Measurements from ENCODE around the gene LRMDA.

Gene LRMDA

DNA sequence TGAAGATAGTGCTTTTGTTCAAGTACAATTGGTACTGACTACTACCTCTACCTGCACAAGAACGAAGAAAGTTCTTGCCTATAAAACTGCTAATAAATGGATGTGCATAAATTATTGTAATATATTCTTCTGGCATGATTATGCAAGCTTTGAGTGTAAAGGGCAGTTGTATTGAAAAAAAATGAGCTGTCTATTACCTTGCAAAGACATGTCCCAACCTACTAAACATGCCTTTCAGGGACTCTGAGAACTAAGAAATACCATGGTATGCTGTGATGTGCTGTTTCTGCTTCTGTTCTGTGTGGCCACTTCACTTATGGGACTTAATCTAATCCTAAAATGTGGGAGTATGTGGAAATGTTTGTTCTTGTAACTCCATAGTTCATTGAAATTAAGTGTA is 1083.4 kb downstream of the LRMDA start:
- TF ChIP-seq, protein P1, sequence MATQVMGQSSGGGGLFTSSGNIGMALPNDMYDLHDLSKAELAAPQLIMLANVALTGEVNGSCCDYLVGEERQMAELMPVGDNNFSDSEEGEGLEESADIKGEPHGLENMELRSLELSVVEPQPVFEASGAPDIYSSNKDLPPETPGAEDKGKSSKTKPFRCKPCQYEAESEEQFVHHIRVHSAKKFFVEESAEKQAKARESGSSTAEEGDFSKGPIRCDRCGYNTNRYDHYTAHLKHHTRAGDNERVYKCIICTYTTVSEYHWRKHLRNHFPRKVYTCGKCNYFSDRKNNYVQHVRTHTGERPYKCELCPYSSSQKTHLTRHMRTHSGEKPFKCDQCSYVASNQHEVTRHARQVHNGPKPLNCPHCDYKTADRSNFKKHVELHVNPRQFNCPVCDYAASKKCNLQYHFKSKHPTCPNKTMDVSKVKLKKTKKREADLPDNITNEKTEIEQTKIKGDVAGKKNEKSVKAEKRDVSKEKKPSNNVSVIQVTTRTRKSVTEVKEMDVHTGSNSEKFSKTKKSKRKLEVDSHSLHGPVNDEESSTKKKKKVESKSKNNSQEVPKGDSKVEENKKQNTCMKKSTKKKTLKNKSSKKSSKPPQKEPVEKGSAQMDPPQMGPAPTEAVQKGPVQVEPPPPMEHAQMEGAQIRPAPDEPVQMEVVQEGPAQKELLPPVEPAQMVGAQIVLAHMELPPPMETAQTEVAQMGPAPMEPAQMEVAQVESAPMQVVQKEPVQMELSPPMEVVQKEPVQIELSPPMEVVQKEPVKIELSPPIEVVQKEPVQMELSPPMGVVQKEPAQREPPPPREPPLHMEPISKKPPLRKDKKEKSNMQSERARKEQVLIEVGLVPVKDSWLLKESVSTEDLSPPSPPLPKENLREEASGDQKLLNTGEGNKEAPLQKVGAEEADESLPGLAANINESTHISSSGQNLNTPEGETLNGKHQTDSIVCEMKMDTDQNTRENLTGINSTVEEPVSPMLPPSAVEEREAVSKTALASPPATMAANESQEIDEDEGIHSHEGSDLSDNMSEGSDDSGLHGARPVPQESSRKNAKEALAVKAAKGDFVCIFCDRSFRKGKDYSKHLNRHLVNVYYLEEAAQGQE (IDR thresholded peaks at IDR 0.05; ENCODE audit: low read depth), result no peak
- TF ChIP-seq, protein P2, sequence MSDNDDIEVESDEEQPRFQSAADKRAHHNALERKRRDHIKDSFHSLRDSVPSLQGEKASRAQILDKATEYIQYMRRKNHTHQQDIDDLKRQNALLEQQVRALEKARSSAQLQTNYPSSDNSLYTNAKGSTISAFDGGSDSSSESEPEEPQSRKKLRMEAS (IDR thresholded peaks at IDR 0.05), result no peak
- TF ChIP-seq EP300 (IDR thresholded peaks at IDR 0.05; ENCODE audit: borderline replicate concordance) (no peak), YY1 (IDR thresholded peaks at IDR 0.05; ENCODE audit: low read depth) (no peak), EGR1 (IDR thresholded peaks at IDR 0.05) (no peak), TEAD4 (IDR thresholded peaks at IDR 0.05) (no peak), TCF12 (IDR thresholded peaks at IDR 0.05; ENCODE audit: low read depth) (no peak), CREB1 (IDR thresholded peaks at IDR 0.05; ENCODE audit: low read depth) (no peak), TAF1 (IDR thresholded peaks at IDR 0.05; ENCODE audit: low read depth) (no peak), ZBTB7A (IDR thresholded peaks at IDR 0.05; ENCODE audit: low read depth) (no peak), FOXM1 (IDR thresholded peaks at IDR 0.05; ENCODE audit: borderline replicate concordance, low read depth) (no peak), CEBPB (IDR thresholded peaks at IDR 0.05) (no peak), NFIC (IDR thresholded peaks at IDR 0.05) (no peak), RAD21 (IDR thresholded peaks at IDR 0.05; ENCODE audit: low read depth) (no peak)
- TF ChIP-seq, protein P3, sequence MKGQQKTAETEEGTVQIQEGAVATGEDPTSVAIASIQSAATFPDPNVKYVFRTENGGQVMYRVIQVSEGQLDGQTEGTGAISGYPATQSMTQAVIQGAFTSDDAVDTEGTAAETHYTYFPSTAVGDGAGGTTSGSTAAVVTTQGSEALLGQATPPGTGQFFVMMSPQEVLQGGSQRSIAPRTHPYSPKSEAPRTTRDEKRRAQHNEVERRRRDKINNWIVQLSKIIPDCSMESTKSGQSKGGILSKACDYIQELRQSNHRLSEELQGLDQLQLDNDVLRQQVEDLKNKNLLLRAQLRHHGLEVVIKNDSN (IDR thresholded peaks at IDR 0.05), result no peak

DNA sequence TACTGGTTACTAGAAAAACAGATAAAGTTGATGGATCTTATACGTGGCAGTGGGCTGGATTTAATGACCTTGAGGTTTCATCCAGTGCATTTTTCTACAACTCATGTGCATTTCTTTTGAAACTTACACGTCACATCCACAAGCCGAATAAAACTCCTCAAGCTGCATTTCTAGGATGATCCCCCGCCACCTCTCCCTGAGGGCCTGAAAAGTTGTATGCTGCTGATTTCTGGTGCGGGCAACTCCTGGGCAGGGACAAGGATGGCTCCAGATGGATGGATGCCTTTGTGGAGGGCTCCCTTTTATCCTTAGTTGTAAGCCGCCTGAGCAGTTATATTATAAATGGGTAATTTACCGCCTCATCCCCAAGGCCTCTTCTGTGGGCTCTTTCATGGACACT is 1091.1 kb downstream of the LRMDA start:
- TF ChIP-seq EP300 (IDR thresholded peaks at IDR 0.05; ENCODE audit: borderline replicate concordance) (no peak), TCF12 (IDR thresholded peaks at IDR 0.05; ENCODE audit: low read depth) (no peak)
- TF ChIP-seq, protein P3 (IDR thresholded peaks at IDR 0.05), result no peak

DNA sequence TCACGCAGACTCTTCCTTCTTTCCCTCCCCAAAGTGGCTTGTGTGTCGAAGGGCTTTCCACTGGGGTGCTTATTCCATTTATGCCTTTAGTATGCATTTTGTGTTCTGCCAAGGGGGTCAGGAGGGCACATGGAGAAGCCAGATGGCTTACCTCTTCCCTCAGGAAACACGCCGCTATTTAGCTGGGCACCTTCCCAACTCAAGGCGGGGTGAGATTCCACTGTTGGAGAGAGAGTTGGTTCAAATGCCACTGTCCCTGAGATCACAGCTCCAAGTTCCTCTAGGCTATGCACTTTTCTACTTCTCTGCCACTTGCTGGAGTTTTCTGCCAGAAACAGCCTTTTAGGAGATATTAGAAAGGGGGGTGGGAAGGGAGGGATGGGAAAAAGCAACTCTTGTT is 1091.8 kb downstream of the LRMDA start:
- TF ChIP-seq CREB1 (IDR thresholded peaks at IDR 0.05; ENCODE audit: low read depth) (no peak), FOXM1 (IDR thresholded peaks at IDR 0.05; ENCODE audit: borderline replicate concordance, low read depth) (no peak), TCF12 (IDR thresholded peaks at IDR 0.05; ENCODE audit: low read depth) (no peak), CEBPB (IDR thresholded peaks at IDR 0.05) (no peak), TAF1 (IDR thresholded peaks at IDR 0.05; ENCODE audit: low read depth) (no peak)

DNA sequence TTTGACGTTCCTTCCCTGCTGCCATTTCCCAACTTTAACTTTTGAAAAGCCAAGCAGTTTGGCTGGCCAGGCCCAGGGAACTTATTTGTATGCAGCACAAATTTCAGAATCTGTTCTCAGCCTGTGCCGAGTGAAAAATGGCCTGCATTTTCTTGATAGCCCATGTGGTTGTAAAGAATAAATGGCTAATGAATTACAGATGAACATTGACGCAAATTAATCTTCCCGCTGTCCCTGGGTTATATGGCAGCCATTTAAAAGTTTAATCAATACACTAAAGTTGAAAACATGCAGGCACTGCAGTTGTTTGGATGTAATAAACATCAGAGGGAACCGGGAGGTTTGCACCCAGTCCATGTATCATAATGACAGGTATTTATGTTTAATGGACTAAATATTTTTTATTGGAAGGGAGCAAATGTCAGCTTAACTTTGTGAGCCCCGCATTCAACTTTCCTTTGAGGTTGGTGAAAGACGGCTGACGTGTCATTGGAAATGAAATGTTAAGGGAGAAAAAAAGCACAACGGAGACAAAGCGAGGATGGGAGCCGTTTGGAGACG is 1092.4 kb downstream of the LRMDA start:
- TF ChIP-seq, protein P1 (IDR thresholded peaks at IDR 0.05; ENCODE audit: low read depth), result no peak
- TF ChIP-seq FOXM1 (IDR thresholded peaks at IDR 0.05; ENCODE audit: borderline replicate concordance, low read depth), result no peak
- TF ChIP-seq TEAD4 (IDR thresholded peaks at IDR 0.05), result no peak
- no peak for TF ChIP-seq CEBPB (IDR thresholded peaks at IDR 0.05)
- no peak for TF ChIP-seq TCF12 (IDR thresholded peaks at IDR 0.05; ENCODE audit: low read depth)
- TF ChIP-seq YY1 (IDR thresholded peaks at IDR 0.05; ENCODE audit: low read depth), result no peak
- no peak for TF ChIP-seq TAF1 (IDR thresholded peaks at IDR 0.05; ENCODE audit: low read depth)
- TF ChIP-seq, protein P2 (IDR thresholded peaks at IDR 0.05), result no peak
- TF ChIP-seq, protein P3 (IDR thresholded peaks at IDR 0.05), result no peak
- TF ChIP-seq ZBTB7A (IDR thresholded peaks at IDR 0.05; ENCODE audit: low read depth), result no peak
- no peak for TF ChIP-seq EGR1 (IDR thresholded peaks at IDR 0.05)
- TF ChIP-seq CREB1 (IDR thresholded peaks at IDR 0.05; ENCODE audit: low read depth), result no peak
- TF ChIP-seq NFIC (IDR thresholded peaks at IDR 0.05), result no peak
- no peak for TF ChIP-seq EP300 (IDR thresholded peaks at IDR 0.05; ENCODE audit: borderline replicate concordance)
- TF ChIP-seq RAD21 (IDR thresholded peaks at IDR 0.05; ENCODE audit: low read depth), result no peak

DNA sequence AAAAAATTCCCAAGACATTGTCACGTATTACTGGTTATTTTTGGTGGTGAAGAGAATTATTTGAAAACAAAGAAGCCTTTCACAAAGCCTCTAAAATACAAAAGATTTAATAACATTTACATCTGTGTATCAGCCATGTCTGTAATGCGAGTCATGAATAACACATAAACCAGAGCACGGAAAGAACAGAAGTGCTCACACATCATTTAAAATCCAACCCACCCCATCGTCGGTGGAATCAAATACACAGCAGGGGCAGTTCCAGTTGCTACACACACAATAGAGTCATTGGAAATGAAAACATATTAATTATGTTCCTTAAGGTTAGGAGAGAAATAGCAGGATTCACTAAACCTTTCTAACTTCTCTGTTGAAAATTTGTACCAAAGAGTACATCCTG is 1108.9 kb downstream of the LRMDA start:
- no peak for TF ChIP-seq YY1 (IDR thresholded peaks at IDR 0.05; ENCODE audit: low read depth)
- TF ChIP-seq TEAD4 (IDR thresholded peaks at IDR 0.05), result no peak
- no peak for TF ChIP-seq NFIC (IDR thresholded peaks at IDR 0.05)
- TF ChIP-seq CEBPB (IDR thresholded peaks at IDR 0.05), result no peak
- TF ChIP-seq, protein P1 (IDR thresholded peaks at IDR 0.05; ENCODE audit: low read depth), result no peak
- TF ChIP-seq TCF12 (IDR thresholded peaks at IDR 0.05; ENCODE audit: low read depth), result no peak
- TF ChIP-seq, protein P2 (IDR thresholded peaks at IDR 0.05), result no peak
- no peak for TF ChIP-seq TAF1 (IDR thresholded peaks at IDR 0.05; ENCODE audit: low read depth)

All from Ishikawa (cell line).